Measurements from ENCODE around the gene CELF5.

- TF ChIP-seq EZH2 (IDR thresholded peaks at IDR 0.05; ENCODE audit: borderline replicate concordance, insufficient read depth, low read depth, low read length, poor library complexity, severe bottlenecking) (no peak), CTCF (IDR thresholded peaks at IDR 0.05) (no peak)
Measured at GRCh38 chr19:3227054-3227626, 2.7 kb downstream of the CELF5 start.

Data from B cell (primary cell).